Neural cell (in vitro differentiated cells): ENCODE data around the gene CTNNA2. TPM values are rescaled to one million over a fixed set of nuclear protein-coding genes. Genes with fewer than 3 reads are reported as not detected.

Source experiments
- H2AFZ ChIP-seq: fragments of 200-600, 300-800 bp; sonication (generic), shearing (Covaris generic); 2 replicates; pipeline ENCODE4 v1.6.0; 2014; ENCODE audit warnings: low read depth, mild to moderate bottlenecking, antibody characterized with exemption, low read length, moderate library complexity
- H3F3A ChIP-seq: fragments of 200-600 bp; shearing (Covaris generic); 2 replicates; pipeline ENCODE4 v1.6.1; 2016; ENCODE audit warnings: mild to moderate bottlenecking, moderate library complexity, mixed read lengths, antibody characterized with exemption, low read length; ENCODE audit not compliant: insufficient read depth, poor library complexity, severe bottlenecking
- H3K27ac ChIP-seq: fragments of 200-600, 300-800 bp; sonication (generic), shearing (Covaris generic); 2 replicates; pipeline ENCODE4 v1.5.1; 2014; ENCODE audit warnings: mild to moderate bottlenecking, low read length, moderate library complexity
- H3K27me3 ChIP-seq: fragments of 300-800, 200-600 bp; sonication (generic), shearing (Covaris generic); 2 replicates; pipeline ENCODE4 v1.6.0; 2014; ENCODE audit warnings: mild to moderate bottlenecking, low read depth, low read length, moderate library complexity; ENCODE audit not compliant: insufficient read depth
- H3K36me3 ChIP-seq: fragments of 300-800, 200-600 bp; sonication (generic), shearing (Covaris generic); 2 replicates; pipeline ENCODE4 v1.5.1; 2014; ENCODE audit warnings: mild to moderate bottlenecking, antibody characterized with exemption, low read length, moderate library complexity; ENCODE audit not compliant: insufficient read depth
- H3K4me2 ChIP-seq: fragments of 300-800, 200-600 bp; sonication (generic), shearing (Covaris generic); 2 replicates; pipeline ENCODE4 v1.6.0; 2014; ENCODE audit warnings: mild to moderate bottlenecking, low read length
- H3K4me3 ChIP-seq: fragments of 300-800, 200-600 bp; sonication (generic), shearing (Covaris generic); 2 replicates; pipeline ENCODE4 v1.5.1; 2014; ENCODE audit warnings: mild to moderate bottlenecking, low read length, moderate library complexity
- H3K79me2 ChIP-seq: fragments of 200-600 bp; shearing (Covaris generic); replicated peaks from 2 replicates; pipeline ENCODE4 v1.6.0; 2014; ENCODE audit warnings: mild to moderate bottlenecking, low read length, moderate library complexity; ENCODE audit not compliant: insufficient read depth
- H3K9ac ChIP-seq: fragments of 300-800, 200-600 bp; sonication (generic), shearing (Covaris generic); 2 replicates; pipeline ENCODE4 v1.6.1; 2016; ENCODE audit warnings: mild to moderate bottlenecking, low read length, mixed read lengths
- H3K9me2 ChIP-seq: fragments of 200-600 bp; shearing (Covaris generic); 2 replicates; pipeline ENCODE4 v1.6.1; 2016; ENCODE audit warnings: mild to moderate bottlenecking, low read length, mixed read lengths; ENCODE audit not compliant: insufficient read depth
- H3K9me3 ChIP-seq: fragments of 200-600, 300-800 bp; sonication (generic), shearing (Covaris generic); 2 replicates; pipeline ENCODE4 v1.6.1; 2016; ENCODE audit warnings: mild to moderate bottlenecking, mixed run types, low read length, moderate library complexity, mixed read lengths
- H4K20me1 ChIP-seq: fragments of 200-600 bp; shearing (Covaris generic); 2 replicates; pipeline ENCODE4 v1.6.1; 2016; ENCODE audit warnings: mild to moderate bottlenecking, mixed run types; ENCODE audit not compliant: insufficient read depth
- CTCF ChIP-seq: fragments of 450-650 bp; IDR thresholded peaks from 2 replicates; pipeline ENCODE4 v1.5.1; 2014; ENCODE audit warnings: antibody characterized with exemption, mild to moderate bottlenecking, moderate library complexity; ENCODE audit not compliant: poor library complexity, severe bottlenecking
- EP300 ChIP-seq: fragments of 450-650 bp; conservative IDR thresholded peaks from 2 replicates; pipeline ENCODE4 v1.6.1; 2014; ENCODE audit warnings: antibody characterized with exemption, mild to moderate bottlenecking, moderate library complexity; ENCODE audit not compliant: poor library complexity, severe bottlenecking
- EZH2 ChIP-seq: fragments of 200-600, 300-800 bp; shearing (Covaris generic), sonication (generic); IDR thresholded peaks from 2 replicates; pipeline ENCODE4 v1.6.1; 2014; ENCODE audit warnings: antibody characterized with exemption, low read length, borderline replicate concordance, mild to moderate bottlenecking; ENCODE audit not compliant: insufficient read depth, poor library complexity, severe bottlenecking
- MXI1 ChIP-seq: fragments of 450-650 bp; conservative IDR thresholded peaks from 2 replicates; pipeline ENCODE4 v1.6.1; 2014; ENCODE audit warnings: antibody characterized with exemption, mild to moderate bottlenecking; ENCODE audit not compliant: poor library complexity, severe bottlenecking
- POLR2AphosphoS5 ChIP-seq: IDR thresholded peaks from 2 replicates; pipeline ENCODE4 v1.6.1; 2012
- RAD21 ChIP-seq: fragments of 450-650 bp; conservative IDR thresholded peaks from 2 replicates; pipeline ENCODE4 v1.6.1; 2014; ENCODE audit warnings: antibody characterized with exemption, mild to moderate bottlenecking, moderate library complexity
- SMC3 ChIP-seq: fragments of 450-650 bp; conservative IDR thresholded peaks from 2 replicates; pipeline ENCODE4 v1.6.1; 2014; ENCODE audit warnings: antibody characterized with exemption, mild to moderate bottlenecking, moderate library complexity; ENCODE audit not compliant: poor library complexity
- TAF1 ChIP-seq: IDR thresholded peaks from 2 replicates; pipeline ENCODE4 v1.6.1; 2012; ENCODE audit warnings: low read depth
- polyA plus RNA-seq: library from polyadenylated mRNA; depleted of rRNA; stranded (reverse); fragments of >200 nt; gene quantifications from 2 replicates; pipeline ENCODE4 v1.2.3, GENCODE V29; 2014
- TF ChIP-seq, protein P1 (sequence below): IDR thresholded peaks from 2 replicates; pipeline ENCODE4 v1.6.1; 2012; ENCODE audit warnings: borderline replicate concordance

The CTNNA2 gene
- polyA plus RNA-seq, 1 donor from 2014 or later: 194 TPM

- H3F3A ChIP-seq: no peaks in the 10 kb centered on the region
- H3K9ac ChIP-seq: no peak overlapping the region
- H4K20me1 ChIP-seq: no peaks in the 10 kb centered on the region
- no peak for TF ChIP-seq TAF1
- TF ChIP-seq EZH2: no peak
- TF ChIP-seq, protein P1, sequence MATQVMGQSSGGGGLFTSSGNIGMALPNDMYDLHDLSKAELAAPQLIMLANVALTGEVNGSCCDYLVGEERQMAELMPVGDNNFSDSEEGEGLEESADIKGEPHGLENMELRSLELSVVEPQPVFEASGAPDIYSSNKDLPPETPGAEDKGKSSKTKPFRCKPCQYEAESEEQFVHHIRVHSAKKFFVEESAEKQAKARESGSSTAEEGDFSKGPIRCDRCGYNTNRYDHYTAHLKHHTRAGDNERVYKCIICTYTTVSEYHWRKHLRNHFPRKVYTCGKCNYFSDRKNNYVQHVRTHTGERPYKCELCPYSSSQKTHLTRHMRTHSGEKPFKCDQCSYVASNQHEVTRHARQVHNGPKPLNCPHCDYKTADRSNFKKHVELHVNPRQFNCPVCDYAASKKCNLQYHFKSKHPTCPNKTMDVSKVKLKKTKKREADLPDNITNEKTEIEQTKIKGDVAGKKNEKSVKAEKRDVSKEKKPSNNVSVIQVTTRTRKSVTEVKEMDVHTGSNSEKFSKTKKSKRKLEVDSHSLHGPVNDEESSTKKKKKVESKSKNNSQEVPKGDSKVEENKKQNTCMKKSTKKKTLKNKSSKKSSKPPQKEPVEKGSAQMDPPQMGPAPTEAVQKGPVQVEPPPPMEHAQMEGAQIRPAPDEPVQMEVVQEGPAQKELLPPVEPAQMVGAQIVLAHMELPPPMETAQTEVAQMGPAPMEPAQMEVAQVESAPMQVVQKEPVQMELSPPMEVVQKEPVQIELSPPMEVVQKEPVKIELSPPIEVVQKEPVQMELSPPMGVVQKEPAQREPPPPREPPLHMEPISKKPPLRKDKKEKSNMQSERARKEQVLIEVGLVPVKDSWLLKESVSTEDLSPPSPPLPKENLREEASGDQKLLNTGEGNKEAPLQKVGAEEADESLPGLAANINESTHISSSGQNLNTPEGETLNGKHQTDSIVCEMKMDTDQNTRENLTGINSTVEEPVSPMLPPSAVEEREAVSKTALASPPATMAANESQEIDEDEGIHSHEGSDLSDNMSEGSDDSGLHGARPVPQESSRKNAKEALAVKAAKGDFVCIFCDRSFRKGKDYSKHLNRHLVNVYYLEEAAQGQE: no peak
- TF ChIP-seq RAD21: no peak
- TF ChIP-seq MXI1: no peak
- TF ChIP-seq CTCF: no peak
- TF ChIP-seq POLR2AphosphoS5: no peak
- no peak for TF ChIP-seq SMC3
- no peak for TF ChIP-seq EP300
- no peaks in the 10 kb centered on the region for H3K9me2 ChIP-seq
- H3K9me3 ChIP-seq: no peaks in the 10 kb centered on the region
- H3K36me3 ChIP-seq: no peaks in the 10 kb centered on the region
- H3K4me2 ChIP-seq: no peak overlapping the region
- H3K4me3 ChIP-seq: no peak overlapping the region
- H2AFZ ChIP-seq: no peak overlapping the region
- H3K27me3 ChIP-seq: no peaks in the 10 kb centered on the region
- H3K79me2 ChIP-seq: no peaks in the 10 kb centered on the region
- H3K27ac ChIP-seq: no peak overlapping the region
These were observed 507.0 kb downstream of the CTNNA2 start for GRCh38 chr2:80019571-80020460.

GRCh38 chr2:80022018-80022417 lies 509.2 kb downstream of the CTNNA2 start:
- Histone ChIP-seq H3K9me3 (no peaks in the 10 kb centered on the region), H3K4me2 (no peak overlapping the region), H3K4me3 (no peak overlapping the region), H3K9ac (no peak overlapping the region), H3K79me2 (no peaks in the 10 kb centered on the region), H4K20me1 (no peaks in the 10 kb centered on the region), H3F3A (no peaks in the 10 kb centered on the region), H2AFZ (no peak overlapping the region), H3K27ac (no peak overlapping the region), H3K27me3 (no peaks in the 10 kb centered on the region), H3K36me3 (no peaks in the 10 kb centered on the region), H3K9me2 (no peaks in the 10 kb centered on the region)
- TF ChIP-seq EP300 (no peak), MXI1 (no peak), POLR2AphosphoS5 (no peak), SMC3 (no peak), TAF1 (no peak), EZH2 (no peak), RAD21 (no peak), CTCF (no peak)
- TF ChIP-seq, protein P1: no peak
